ENCODE data around the gene ZC3H7A.

DNA sequence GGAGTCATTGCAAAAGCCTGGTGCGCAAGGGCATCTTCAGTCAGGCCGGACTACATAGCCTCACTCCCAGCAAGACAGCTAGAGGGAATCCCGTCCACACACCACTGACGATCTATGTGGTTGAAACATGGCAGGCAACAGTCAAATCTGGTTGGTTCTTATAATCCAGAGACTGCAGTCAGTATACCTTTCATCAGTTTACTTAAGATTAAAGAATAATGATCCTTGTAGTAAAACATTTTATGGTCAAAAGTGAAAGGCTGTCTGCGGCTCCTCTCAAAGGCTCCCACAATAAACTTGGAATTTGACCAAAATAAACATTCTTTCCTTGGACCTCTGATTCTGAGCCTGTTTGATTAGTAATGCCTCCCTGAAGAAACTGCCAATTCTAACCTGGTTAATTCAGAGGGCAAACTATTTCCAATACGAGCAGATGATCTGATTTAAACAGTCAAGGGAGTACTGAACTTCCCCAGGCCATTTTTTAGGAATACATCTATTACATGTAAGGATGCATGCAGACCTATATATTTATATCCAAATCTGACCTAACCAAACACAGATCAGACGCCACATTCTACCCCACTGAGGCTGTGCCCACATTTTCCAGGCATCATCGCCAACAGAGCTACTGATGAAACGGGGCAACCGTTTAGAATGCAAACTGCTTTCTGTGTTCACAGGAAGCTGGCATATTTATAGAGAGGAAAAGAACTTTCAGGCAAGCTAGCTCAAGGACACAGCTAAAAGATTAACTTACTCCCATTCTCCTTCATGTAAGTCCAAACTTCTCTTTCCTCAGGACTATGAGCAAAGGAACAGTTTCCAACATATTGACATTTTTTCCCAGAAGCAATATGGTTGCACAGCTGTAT lies 39.1 kb downstream of the ZC3H7A start:
- TF ChIP-seq, protein P1, sequence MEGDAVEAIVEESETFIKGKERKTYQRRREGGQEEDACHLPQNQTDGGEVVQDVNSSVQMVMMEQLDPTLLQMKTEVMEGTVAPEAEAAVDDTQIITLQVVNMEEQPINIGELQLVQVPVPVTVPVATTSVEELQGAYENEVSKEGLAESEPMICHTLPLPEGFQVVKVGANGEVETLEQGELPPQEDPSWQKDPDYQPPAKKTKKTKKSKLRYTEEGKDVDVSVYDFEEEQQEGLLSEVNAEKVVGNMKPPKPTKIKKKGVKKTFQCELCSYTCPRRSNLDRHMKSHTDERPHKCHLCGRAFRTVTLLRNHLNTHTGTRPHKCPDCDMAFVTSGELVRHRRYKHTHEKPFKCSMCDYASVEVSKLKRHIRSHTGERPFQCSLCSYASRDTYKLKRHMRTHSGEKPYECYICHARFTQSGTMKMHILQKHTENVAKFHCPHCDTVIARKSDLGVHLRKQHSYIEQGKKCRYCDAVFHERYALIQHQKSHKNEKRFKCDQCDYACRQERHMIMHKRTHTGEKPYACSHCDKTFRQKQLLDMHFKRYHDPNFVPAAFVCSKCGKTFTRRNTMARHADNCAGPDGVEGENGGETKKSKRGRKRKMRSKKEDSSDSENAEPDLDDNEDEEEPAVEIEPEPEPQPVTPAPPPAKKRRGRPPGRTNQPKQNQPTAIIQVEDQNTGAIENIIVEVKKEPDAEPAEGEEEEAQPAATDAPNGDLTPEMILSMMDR (IDR thresholded peaks at IDR 0.05): no peak
- TF ChIP-seq ZFX (IDR thresholded peaks at IDR 0.05; ENCODE audit: borderline replicate concordance): no peak

Measured in 22Rv1 (cell line).